Suppressor macrophage treated with lipopolysaccharide for 4 hours (primary cell): ENCODE measurements around the gene SLC39A3.
"Not testable (repeated sequence)": the region's sequence is repeated elsewhere in the genome, so short reads cannot be mapped to it uniquely, and the experiment has no call there.

ENCODE experiments used
- DNase-seq: peaks from one replicate; pipeline ENCODE4 v3.0.0-alpha.2; 2020

Gene SLC39A3

DNA sequence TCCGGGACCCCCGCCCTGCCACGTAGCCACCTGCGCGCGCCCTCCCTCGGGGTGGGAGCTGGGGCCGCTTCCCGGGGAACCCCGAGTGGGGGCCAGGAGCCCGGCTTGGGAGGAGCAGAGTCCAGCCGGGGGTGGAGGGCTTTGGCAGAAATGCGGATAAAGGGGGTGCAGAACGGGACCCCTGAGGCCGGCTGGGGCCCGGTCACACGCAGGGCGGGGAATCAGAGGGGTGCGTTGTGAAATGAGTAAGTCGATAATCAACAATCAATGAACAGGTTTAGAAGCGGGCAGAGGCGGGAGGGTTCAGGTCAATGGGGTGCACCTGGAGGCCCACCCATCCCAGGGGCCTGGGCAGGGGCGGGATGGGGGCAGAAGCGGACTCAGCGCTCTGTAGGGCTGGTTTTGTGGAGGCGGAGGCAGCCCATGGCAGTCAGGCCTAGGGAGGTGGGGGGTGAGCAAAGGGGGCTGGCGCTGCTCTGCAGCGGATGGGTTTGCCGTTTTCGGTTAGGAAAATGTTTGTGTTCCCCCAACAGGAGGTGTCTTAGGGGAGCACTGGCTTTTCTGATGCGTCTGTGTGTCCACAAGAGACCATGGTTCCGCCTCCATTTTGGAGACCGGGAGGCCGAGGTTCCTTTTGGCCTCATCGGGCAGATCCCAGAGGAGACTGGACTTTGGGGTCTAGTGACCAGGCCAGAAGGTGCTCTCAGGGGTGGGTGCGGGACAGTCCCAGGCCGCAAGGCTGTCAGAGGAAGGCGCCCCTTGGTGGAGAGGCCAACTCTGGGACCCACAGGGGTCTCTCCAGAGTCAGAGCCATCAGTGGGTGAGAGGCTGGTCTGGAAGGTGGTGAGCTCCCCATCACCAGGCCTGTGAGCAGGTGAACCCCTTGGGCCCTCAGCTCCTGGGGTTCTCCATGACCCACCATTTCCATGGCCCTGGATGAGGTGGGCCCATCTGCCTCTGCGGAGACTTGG is 18.0 kb downstream of the SLC39A3 start:
- DNase-seq = no peak

DNA sequence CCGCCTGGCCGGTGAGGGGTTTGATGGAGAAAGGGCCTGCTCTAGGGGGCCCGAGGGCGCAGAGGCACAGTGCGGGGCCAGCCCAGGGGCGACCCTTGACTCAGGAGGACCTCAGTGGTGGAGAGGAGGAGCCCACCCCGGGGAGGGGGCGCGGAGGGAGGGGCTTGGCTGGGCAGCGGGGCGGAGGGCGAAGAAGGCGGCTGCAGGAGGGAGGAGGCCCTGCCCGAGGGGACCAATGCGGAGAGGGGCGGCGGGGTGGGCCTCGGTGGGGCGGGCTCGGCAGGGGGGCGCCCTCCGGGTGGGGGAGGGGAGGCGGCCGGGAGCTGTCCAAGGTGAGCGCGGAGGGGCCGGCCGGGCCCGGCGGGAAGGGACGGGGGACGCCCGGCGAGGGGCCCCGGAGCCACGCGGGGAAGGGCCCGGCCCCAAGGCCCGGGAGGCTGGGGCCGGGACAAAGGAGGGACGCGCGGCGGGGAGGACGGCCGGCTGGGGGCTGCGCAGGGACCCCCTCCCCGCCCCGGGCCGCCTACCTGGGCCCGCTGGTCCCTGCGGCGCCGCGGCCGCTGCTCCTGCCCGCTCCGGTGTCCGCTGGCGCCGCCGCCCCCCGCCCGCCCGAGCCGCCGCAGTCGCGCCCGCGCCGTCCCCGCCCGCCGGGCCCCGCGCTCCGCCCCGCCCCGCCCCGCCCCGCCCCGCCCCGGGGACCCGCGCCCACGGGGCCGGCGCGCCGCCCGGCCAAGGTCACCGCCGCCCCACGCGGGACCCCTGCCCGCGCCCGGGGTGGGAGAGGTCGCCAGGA is 18.8 kb downstream of the SLC39A3 start, which contains the start of gene DIRAS1:
DIRAS1 (minus strand) TSS at position 596 of the 793 bp plus-strand sequence. CDS start 3,566 bp downstream, outside the sequence.
- no peak for DNase-seq

DNA sequence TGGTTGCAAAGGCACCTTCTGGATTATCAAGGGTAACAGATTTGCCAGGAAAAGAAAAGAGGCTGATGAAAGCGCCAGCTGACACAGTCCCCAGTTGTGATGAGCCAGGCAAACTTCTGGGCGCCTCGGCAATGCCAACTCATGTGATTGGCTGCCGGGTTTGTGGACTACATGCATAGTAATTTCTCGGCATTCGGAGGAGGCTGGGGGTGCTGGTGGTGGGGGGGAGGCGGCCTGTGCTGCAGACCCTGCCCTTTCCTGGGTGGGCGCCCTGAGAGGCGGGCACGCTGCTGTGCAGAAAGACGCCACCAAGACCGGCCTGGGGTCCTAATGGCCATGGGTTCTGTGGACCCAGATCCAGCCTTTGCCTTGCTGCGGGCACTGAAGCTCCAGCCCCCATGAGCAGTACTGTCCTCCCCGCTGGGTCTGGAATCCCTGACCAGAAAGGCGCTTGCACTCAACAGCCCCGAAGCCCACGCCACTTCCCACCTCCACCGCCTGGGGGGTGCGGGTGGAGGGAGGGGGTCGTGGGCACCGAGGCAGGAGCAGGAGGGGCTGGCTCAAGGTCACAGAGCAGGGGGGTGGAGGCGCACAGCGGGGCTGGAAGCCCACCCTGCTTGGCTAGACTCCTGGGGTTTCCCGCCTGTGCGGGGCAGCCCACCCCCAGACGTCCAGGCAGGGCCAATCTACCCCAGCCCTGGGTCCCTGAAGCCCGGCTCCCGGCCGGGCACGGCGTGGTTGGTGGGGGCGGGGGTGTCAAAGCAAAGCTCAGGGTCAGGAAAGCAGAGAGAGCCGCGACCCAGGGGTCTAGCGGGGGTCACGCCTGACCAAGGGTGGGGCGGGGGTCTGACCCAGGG is 19.7 kb downstream of the SLC39A3 start:
- DNase-seq = peak; percentile 41

DNA sequence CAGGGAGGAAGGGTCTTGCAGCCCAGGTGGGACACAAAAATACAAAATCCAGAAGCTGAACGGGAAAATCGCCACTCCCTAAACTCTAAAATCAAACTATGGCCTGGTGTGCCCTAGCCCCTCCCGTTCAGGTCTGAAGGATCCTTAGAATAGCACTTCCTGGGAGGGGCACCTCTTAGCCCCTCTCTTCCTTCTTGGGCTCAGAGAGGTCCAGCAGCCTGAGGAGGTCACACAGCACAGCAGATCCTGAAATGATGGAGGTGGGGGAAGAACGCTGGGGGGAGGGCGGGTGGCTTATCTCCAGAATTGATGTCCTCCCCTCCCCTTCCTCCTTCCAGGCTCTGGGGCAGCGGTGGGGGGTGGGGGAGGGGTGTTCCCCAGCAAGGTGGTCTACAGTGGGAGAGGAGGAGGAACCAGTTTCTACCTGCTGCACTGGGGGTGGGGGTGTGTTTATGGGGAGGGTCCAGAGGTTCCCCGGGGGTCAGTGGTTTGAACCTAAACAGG is 20.5 kb downstream of the SLC39A3 start:
- DNase-seq = no peak

DNA sequence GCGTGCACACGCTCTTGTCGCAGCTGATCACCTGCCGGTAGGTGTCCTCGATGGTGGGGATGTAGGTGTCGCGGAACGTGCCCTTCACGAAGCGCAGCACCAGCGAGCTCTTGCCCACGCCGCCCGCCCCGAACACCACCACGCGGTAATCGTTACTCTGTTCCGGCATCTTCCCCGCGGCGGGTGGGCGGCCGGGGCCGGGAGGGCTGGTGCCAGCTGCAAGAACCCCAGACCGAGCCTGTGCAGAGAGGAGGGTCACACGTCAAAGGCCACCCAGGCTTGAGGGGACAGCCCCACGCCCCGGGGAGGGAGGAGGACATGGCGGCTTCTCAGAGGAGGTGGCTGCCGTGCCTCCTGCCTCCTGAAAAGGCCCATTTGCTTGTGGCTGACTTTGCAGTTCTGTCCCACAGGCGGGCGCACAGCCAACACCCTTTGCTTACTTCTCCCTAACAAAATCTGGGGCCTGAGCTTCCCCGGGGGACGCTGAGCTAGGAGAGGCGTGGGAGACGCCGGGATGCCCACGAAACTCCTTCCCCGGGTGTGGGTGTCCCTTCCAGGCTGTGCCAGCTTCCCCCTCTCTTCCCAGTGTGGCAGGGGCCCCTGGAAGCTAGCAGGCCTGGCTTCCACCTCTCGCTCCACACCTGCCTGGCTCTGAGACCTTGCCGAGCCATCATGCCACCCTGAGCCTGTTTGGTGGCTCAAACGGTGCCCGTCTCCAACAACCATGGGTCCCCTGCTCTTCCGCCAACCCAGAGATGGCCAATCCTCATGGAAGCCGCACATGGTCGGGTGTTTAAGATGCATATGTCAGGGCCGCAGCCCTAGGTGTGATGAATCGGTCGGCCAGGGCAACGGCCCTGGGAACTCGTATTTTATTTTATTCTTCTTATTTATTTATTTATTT is 21.9 kb downstream of the SLC39A3 start:
- no peak for DNase-seq

- no peak for DNase-seq
Observed at GRCh38 chr19:2716722-2717637, 22.8 kb downstream of the SLC39A3 start.

DNA sequence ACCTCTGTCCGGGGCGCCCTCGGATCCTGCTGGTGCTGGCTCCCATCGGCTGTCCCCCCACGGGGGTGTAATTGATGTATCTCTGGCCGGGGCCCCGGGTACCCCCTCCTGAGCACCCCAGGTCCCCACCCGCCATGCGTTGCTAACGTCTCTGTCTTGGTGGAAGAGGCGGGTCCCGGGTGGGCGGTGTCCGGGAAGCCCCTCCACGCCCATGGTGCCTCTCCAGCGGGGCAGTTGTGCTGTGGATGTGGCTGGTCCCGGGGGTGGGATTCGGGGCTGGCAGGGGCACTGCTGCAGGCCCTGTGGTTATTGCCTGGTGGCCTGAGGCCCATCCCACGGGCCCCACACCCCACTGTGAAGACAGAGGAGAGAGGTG is 23.6 kb downstream of the SLC39A3 start:
- DNase-seq = no peak

- DNase-seq = no peak
Observed at GRCh38 chr19:2715470-2716274, 24.1 kb downstream of the SLC39A3 start.

- DNase-seq = no peak
Observed at GRCh38 chr19:2714531-2715269, 25.1 kb downstream of the SLC39A3 start.

DNA sequence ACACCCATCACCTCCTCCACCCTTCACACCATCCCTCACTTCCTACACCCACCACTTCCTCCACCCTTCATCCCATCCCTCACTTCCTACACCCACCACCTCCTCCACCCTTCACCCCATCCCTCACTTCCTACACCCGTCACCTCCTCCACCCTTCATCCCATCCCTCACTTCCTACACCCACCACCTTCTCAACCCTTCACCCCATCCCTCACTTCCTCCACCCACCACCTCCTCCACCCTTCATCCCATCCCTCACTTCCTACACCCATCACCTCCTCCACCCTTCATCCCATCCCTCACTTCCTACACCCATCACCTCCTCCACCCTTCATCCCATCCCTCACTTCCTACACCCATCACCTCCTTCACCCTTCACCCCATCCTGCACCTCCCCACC is 25.7 kb downstream of the SLC39A3 start:
- DNase-seq = not testable (repeated sequence)

- not testable (repeated sequence) for DNase-seq
Observed at GRCh38 chr19:2713170-2713569, 26.6 kb downstream of the SLC39A3 start.

- DNase-seq = no peak
Observed at GRCh38 chr19:2711875-2712205, 28.0 kb downstream of the SLC39A3 start.

GRCh38 chr19:2711172-2711874 is 28.5 kb downstream of the SLC39A3 start:
- DNase-seq = peak; percentile 57

DNA sequence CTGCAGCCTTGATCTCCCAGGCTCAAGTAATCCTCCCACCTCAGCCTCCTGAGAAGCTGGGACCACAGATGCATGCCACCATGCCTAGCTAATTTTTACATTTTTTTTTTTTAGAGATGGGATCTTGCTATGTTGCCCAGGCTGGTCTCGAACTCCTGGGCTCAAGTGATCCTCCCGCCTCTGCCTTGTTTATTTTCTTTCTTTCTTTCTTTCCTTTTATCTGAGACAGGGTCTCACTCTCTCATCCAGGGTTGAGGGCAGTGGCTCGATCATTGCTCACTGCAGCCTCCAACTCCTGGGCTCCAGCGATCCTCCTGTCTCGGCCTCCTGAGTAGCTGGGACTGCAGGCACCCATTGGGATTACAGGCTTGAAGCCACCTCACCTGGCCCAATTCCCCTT is 33.6 kb downstream of the SLC39A3 start:
- no peak for DNase-seq

GRCh38 chr19:2703691-2704216 is 36.1 kb downstream of the SLC39A3 start:
- DNase-seq = no peak

- no peak for DNase-seq
Observed at GRCh38 chr19:2703077-2703437, 36.8 kb downstream of the SLC39A3 start.

DNA sequence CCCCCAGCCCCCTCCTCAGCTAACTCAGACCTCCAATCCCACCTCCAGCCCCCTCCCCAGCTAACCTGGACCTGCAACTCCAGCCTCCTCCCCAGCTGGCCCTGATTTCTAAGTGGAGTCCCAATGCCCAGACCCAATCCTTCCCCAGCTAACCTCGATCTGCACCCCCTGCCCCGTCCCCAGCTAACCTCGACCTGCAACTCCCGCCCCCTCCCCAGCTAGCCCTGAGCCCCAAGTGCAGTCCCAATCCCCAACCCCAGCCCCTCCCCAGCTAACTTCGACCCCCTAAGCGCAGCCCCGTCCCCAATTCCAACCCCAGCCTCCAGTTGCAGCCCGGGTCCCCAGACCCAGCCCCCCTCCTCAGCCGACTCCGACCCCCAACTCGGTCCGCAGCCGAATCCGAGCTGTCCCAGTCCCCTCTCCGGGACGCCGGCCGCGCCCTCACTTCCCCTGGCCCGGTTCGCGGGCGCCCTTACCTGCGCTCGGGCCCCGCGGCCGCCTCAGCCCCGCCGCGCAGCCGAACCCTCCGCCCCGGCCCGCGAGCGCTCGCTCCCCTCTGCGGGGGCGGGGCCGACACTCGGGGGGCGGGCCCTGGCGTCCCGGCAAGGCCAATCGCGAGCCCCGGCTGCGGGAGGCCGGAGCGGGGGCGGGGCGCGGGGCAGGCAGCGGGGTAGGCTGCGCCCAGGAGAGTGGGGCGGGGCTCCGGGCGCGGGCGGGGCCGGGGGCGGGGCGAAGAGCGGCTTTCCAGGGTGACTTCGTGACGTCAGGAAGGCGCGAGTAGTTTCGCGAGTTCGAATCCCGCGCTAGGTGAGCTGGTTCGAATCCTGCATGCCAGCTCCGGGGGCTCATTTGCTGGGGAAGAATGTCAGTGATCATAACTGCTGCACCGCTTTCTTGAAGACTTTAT is 37.4 kb downstream of the SLC39A3 start, which contains the start of gene GNG7:
GNG7 (minus strand) TSS at position 525 of the 907 bp plus-strand sequence. CDS start 182,006 bp downstream, outside the sequence.
- peak; percentile 97 for DNase-seq
